Panc1 (cell line): ENCODE data around the gene SREBF2. TPM values are rescaled to one million over a fixed set of nuclear protein-coding genes. Genes with fewer than 3 reads are reported as not detected.

Experiments used
- ATAC-seq: fragments of 200-7000 bp; cut with Tn5 transposase; 2 replicates; pipeline ENCODE4 v1.9.1; 2020; ENCODE audit warnings: mild to moderate bottlenecking, moderate library complexity
- BruUV-seq: library from RNA; stranded (reverse); fragments of 400-500 nt; replicated peaks from 2 replicates; lab custom pipeline; 2021; lab: Mats Ljungman, UMichigan
- CTCF ChIA-PET: fragments of 300-600 bp; sonication (Branson Sonifier 250); formaldehyde crosslinking; loops from one replicate; lab custom pipeline; 2022; ENCODE audit warnings: antibody characterized with exemption; lab: Charles Lee
- POLR2A ChIA-PET: fragments of 300-600 bp; sonication (Branson Sonifier 250); formaldehyde crosslinking; loops from one replicate; lab custom pipeline; 2022; ENCODE audit warnings: antibody characterized with exemption; lab: Charles Lee
- DNase-seq: peaks from one replicate; pipeline ENCODE4 v3.0.0-alpha.2; 2010; ENCODE audit warnings: low read depth, low spot score
- H3K27ac ChIP-seq: 2 replicates; pipeline ENCODE4 v1.5.1; 2011; ENCODE audit warnings: mild to moderate bottlenecking, low read length, inconsistent platforms
- H3K27me3 ChIP-seq: fragments of 200-500 bp; sonication (Bioruptor generic); 2 replicates; pipeline ENCODE4 v1.6.0; 2014; ENCODE audit warnings: low read length, inconsistent platforms; ENCODE audit not compliant: control insufficient read depth, insufficient read depth
- H3K36me3 ChIP-seq: fragments of 200-500 bp; sonication (Bioruptor generic); 2 replicates; pipeline ENCODE4 v1.5.1; 2014; ENCODE audit warnings: inconsistent platforms, mild to moderate bottlenecking, low read length, moderate library complexity; ENCODE audit not compliant: control insufficient read depth, insufficient read depth
- H3K4me1 ChIP-seq: 2 replicates; pipeline ENCODE4 v1.5.1; 2011; ENCODE audit warnings: inconsistent platforms, mild to moderate bottlenecking, low read length, moderate library complexity; ENCODE audit not compliant: control insufficient read depth, insufficient read depth
- H3K4me3 ChIP-seq, 2 experiments: 2 replicates each; pipeline ENCODE4 v1.5.1; 2011 to 2012; ENCODE audit warnings: low read depth in 2 of 2, low read length in 2 of 2, mild to moderate bottlenecking in 2 of 2, inconsistent platforms in 1 of 2, moderate library complexity in 1 of 2
- H3K9me3 ChIP-seq: fragments of 200-500 bp; sonication (Bioruptor generic); 2 replicates; pipeline ENCODE4 v1.5.1; 2014; ENCODE audit warnings: low read depth, mild to moderate bottlenecking, inconsistent platforms, low read length, moderate library complexity; ENCODE audit not compliant: control insufficient read depth, insufficient read depth
- CTCF ChIP-seq: fragments of 450-650 bp; IDR thresholded peaks from 2 replicates; pipeline ENCODE4 v1.5.1; 2017; ENCODE audit warnings: mild to moderate bottlenecking
- POLR2AphosphoS5 ChIP-seq: IDR thresholded peaks from 2 replicates; pipeline ENCODE4 v1.6.1; 2012; ENCODE audit warnings: mild to moderate bottlenecking, low read depth, low read length, moderate library complexity
- SIN3A ChIP-seq: IDR thresholded peaks from 2 replicates; pipeline ENCODE4 v1.6.1; 2012; ENCODE audit warnings: low read depth, mild to moderate bottlenecking, low read length, moderate library complexity, borderline replicate concordance; ENCODE audit not compliant: insufficient read depth
- TCF7L2 ChIP-seq: IDR thresholded peaks from 2 replicates; pipeline ENCODE4 v1.6.1; 2011; ENCODE audit warnings: mild to moderate bottlenecking, low read depth, low read length, inconsistent platforms
- in situ Hi-C: cut with HindIII; loops from 2 replicates; pipeline ENCODE4 v1.10.0; 2016; ENCODE audit warnings: low sequenced_read_pairs, low pct_unique_long_range_greater_than_20kb
- intact Hi-C: fragments of 100-400 bp; cut with micrococcal nuclease; formaldehyde crosslinking; loops from one replicate; pipeline ENCODE4 v1.10.0; 2022; ENCODE audit not compliant: unreplicated experiment
- total RNA-seq: library from RNA; stranded (reverse); gene quantifications from one replicate; pipeline ENCODE4 v1.2.1, GENCODE V29; 2021; ENCODE audit not compliant: unreplicated experiment
- TF ChIP-seq, protein P1 (sequence below), 2 experiments: IDR thresholded peaks; 2 replicates each; pipeline ENCODE4 v1.6.1; 2011 to 2012; ENCODE audit warnings: low read depth in 2 of 2, control low read depth in 1 of 2, low read length in 1 of 2, mild to moderate bottlenecking in 1 of 2, moderate library complexity in 1 of 2; ENCODE audit not compliant: insufficient read depth in 1 of 2

SREBF2 gene
- total RNA-seq, 1 experiment from 2014 or later: 73.0 TPM

- ATAC-seq (no peak), DNase-seq (no peak)
- no peak overlapping the region for H3K4me3 ChIP-seq
- CTCF ChIA-PET: no interaction called here
- H3K27me3 ChIP-seq: no peaks in the 10 kb centered on the region
- TF ChIP-seq, protein P1, sequence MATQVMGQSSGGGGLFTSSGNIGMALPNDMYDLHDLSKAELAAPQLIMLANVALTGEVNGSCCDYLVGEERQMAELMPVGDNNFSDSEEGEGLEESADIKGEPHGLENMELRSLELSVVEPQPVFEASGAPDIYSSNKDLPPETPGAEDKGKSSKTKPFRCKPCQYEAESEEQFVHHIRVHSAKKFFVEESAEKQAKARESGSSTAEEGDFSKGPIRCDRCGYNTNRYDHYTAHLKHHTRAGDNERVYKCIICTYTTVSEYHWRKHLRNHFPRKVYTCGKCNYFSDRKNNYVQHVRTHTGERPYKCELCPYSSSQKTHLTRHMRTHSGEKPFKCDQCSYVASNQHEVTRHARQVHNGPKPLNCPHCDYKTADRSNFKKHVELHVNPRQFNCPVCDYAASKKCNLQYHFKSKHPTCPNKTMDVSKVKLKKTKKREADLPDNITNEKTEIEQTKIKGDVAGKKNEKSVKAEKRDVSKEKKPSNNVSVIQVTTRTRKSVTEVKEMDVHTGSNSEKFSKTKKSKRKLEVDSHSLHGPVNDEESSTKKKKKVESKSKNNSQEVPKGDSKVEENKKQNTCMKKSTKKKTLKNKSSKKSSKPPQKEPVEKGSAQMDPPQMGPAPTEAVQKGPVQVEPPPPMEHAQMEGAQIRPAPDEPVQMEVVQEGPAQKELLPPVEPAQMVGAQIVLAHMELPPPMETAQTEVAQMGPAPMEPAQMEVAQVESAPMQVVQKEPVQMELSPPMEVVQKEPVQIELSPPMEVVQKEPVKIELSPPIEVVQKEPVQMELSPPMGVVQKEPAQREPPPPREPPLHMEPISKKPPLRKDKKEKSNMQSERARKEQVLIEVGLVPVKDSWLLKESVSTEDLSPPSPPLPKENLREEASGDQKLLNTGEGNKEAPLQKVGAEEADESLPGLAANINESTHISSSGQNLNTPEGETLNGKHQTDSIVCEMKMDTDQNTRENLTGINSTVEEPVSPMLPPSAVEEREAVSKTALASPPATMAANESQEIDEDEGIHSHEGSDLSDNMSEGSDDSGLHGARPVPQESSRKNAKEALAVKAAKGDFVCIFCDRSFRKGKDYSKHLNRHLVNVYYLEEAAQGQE (IDR thresholded peaks at IDR 0.05; ENCODE audit: insufficient read depth in 1 of 2, low read depth in 2 of 2, low read length in 1 of 2): no peak
- no peak for TF ChIP-seq SIN3A
- no peak for TF ChIP-seq TCF7L2
- TF ChIP-seq POLR2AphosphoS5: no peak
- no peak for TF ChIP-seq CTCF
- POLR2A ChIA-PET: no interaction called here
- H3K9me3 ChIP-seq: no peaks in the 10 kb centered on the region
- in situ Hi-C loops (no loop called here), intact Hi-C loops (no loop called here)
- no peaks in the 10 kb centered on the region for H3K4me1 ChIP-seq
- BruUV-seq: no TSS peak
- H3K27ac ChIP-seq: no peak overlapping the region
- H3K36me3 ChIP-seq: no peaks in the 10 kb centered on the region; the same call in 1 of the 2 replicates
Measured at GRCh38 chr22:41900652-41901312, 67.9 kb downstream of the SREBF2 start.

- TF ChIP-seq, protein P1 (IDR thresholded peaks at IDR 0.05; ENCODE audit: insufficient read depth in 1 of 2, low read depth in 2 of 2, low read length in 1 of 2): no peak
- TF ChIP-seq CTCF: no peak
- no peak for TF ChIP-seq POLR2AphosphoS5
- no peak for TF ChIP-seq SIN3A
- no peak for TF ChIP-seq TCF7L2
- Histone ChIP-seq H3K27ac (no peak overlapping the region), H3K4me1 (no peaks in the 10 kb centered on the region), H3K36me3 (no peaks in the 10 kb centered on the region; the same call in 1 of the 2 replicates), H3K9me3 (no peaks in the 10 kb centered on the region), H3K27me3 (no peaks in the 10 kb centered on the region), H3K4me3 (no peak overlapping the region)
- DNase-seq (no peak), ATAC-seq (no peak)
- intact Hi-C loops: no loop called here
- in situ Hi-C loops: no loop called here
- ChIA-PET CTCF (no interaction called here), POLR2A (no interaction called here)
- BruUV-seq: no TSS peak
Measured at GRCh38 chr22:41902016-41902415, 69.1 kb downstream of the SREBF2 start.
